AG10803 (cell line): ENCODE data around the gene ZBP1.

Experiments
- DNase-seq: peaks from one replicate; pipeline ENCODE4 v3.0.0; 2010; ENCODE audit warnings: low read depth
- H3K4me3 ChIP-seq: 2 replicates; pipeline ENCODE4 v1.5.1; 2011; ENCODE audit warnings: mild to moderate bottlenecking, low read length, control low read depth
- TF ChIP-seq, protein P1 (sequence below): conservative IDR thresholded peaks from 2 replicates; pipeline ENCODE4 v1.5.1; 2011; ENCODE audit warnings: mild to moderate bottlenecking, low read length, control low read depth, inconsistent platforms

The ZBP1 gene

GRCh38 chr20:57609842-57610167 lies 10.4 kb downstream of the ZBP1 start:
- no peak overlapping the region for H3K4me3 ChIP-seq
- no peak for DNase-seq
- TF ChIP-seq, protein P1, sequence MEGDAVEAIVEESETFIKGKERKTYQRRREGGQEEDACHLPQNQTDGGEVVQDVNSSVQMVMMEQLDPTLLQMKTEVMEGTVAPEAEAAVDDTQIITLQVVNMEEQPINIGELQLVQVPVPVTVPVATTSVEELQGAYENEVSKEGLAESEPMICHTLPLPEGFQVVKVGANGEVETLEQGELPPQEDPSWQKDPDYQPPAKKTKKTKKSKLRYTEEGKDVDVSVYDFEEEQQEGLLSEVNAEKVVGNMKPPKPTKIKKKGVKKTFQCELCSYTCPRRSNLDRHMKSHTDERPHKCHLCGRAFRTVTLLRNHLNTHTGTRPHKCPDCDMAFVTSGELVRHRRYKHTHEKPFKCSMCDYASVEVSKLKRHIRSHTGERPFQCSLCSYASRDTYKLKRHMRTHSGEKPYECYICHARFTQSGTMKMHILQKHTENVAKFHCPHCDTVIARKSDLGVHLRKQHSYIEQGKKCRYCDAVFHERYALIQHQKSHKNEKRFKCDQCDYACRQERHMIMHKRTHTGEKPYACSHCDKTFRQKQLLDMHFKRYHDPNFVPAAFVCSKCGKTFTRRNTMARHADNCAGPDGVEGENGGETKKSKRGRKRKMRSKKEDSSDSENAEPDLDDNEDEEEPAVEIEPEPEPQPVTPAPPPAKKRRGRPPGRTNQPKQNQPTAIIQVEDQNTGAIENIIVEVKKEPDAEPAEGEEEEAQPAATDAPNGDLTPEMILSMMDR: no peak

DNA sequence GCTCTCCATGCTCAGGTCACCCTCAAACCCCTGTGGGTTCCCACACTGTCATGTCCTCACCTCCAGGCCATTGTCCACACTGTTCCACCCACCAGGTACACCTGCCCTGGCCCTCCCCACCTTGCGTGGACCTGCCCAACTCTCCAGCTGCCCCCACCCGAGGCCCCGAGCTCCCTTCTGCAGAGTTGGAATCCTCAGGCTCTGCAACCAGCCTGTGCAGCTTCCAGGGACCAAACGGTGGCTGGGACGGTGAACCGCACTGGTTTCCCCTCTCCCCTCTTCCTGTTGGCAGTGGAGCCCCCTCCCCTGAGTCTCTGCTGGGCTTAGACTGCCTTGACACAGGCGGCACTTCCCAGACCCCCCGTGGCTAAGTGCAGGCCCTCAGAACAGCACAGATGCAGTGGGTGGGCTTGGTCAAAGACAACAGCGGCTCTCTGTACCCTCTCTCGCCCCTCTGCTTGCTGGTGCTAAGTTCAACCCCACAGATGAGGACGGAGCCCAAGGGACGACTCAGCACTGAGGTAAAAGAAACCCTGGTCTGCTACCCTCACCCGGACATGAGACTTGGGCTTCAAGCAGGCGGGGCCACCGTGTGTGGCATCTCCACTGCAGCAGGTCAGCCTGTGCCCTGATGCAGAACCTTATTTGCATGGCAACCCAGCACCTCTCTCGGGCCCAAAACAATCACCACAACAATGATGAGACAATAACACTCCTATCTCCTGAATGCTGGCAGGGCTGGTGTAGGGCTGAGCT lies 11.0 kb downstream of the ZBP1 start:
- no peak overlapping the region for H3K4me3 ChIP-seq
- DNase-seq: no peak
- TF ChIP-seq, protein P1: no peak

- no peak overlapping the region for H3K4me3 ChIP-seq
These were observed 11.7 kb downstream of the ZBP1 start for GRCh38 chr20:57608516-57608915.

DNA sequence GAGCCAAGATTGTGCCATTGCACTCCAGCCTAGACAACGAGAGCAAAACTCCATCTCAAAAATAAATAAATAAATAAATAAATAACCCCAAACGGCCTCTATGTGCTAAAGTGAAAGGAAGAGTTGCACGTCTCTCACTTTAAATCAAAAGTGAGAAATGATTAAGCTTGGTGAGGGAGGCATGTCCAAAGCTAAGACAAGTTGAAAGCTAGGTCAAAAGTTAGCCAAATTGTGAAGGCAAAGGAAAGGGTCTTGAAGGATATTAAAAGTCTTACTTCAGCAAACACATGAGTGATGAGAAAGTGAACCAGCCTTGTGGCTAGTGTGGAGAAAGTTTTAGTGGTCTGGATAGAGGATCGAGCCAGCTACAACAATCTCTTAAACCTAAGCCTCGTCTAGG lies 14.3 kb downstream of the ZBP1 start:
- TF ChIP-seq, protein P1: no peak
- no peak for DNase-seq
- no peak overlapping the region for H3K4me3 ChIP-seq

More at GRCh38 chr20:57608516-57608915, 11.7 kb downstream of the ZBP1 start:
- TF ChIP-seq, protein P1: no peak
- no peak for DNase-seq

DNA sequence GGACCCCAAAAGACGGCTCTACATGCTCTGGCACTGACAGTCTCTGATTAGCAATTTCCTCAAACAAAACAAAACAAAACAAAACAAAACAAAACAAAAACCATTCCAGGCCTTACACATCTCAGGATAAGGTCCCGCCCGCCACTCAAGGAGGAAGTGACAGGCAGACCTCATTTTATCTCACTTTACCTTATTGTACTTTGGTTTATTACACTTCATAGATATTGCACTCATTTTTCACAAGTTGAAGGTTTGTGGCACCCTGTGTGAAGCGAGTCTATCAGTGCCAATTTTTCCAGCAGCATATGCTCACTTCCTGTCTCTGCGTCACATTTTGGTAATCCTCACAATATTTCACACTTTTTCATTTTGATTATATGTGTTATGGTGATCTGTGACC lies 15.2 kb downstream of the ZBP1 start:
- TF ChIP-seq, protein P1: no peak
- no peak for DNase-seq
- H3K4me3 ChIP-seq: no peak overlapping the region

DNA sequence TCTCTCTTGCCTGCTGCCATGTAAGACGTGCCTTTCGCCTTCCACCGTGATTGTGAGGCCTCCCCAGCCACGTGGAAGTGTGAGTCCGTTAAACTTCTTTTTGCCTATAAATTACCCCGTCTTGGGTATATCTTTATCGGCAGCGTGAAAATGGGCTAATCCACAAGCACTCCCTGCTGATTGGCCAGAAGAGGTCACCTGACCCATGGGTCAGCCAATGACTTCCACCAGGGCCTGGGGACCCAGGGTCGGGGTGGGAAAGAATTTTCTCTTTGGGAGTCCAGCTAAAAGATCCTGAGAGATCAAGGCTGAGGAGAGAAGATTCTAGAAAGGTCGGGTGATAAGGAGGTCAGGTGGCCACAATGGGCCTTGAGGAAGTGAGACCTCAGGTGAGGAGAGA lies 17.1 kb downstream of the ZBP1 start:
- no peak for DNase-seq
- TF ChIP-seq, protein P1: no peak
- H3K4me3 ChIP-seq: no peak overlapping the region

GRCh38 chr20:57601737-57602136 lies 18.5 kb downstream of the ZBP1 start:
- H3K4me3 ChIP-seq: no peak overlapping the region
- DNase-seq: no peak
- TF ChIP-seq, protein P1: no peak
